ENCODE measurements around the gene ATP6AP2. TPM values are rescaled to one million over a fixed set of nuclear protein-coding genes. Genes with fewer than 3 reads are reported as not detected.

The ATP6AP2 gene
- total RNA-seq, 1 experiment from 2014 or later: 36.4 TPM

DNA sequence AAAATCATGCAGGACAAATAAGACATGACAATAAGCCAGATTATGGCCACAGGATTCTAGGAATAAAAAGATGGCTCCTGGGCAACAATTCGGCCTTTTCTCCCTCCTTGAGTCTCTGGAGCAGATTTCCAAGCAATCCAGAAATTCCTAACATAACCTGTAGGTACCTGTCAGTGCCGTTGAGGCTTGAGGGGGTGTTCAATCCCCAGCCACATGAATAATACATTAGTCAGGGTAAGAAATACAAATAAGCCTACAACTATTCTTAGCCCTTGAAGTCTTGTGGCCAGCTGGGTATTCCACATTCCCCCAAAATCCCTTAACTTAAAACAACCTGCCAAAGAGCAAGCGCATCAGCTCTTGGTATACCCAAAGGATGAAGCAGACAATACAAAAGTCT lies 56.9 kb downstream of the ATP6AP2 start:
- no peak for DNase-seq (ENCODE audit: low read depth)

DNA sequence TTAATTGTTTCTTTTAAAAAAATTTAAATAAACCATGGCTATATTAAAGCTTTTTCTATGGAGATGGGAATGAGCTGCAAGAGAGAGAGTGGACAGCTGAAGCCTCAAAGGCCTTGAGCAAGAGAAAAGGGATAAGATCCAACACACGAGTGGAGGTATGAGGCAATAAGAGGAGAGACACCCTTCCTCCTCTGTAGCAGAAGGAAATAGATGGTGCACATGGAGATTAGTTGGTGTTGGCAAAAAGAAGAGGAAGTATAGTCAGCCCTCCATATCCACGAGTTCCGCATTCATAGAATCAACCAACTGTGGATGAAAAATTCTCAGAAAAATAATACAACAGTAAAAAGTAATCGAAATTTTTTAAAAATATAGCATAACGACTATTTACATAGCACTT lies 63.4 kb downstream of the ATP6AP2 start:
- no peak for DNase-seq (ENCODE audit: low read depth)

GRCh38 chrX:40644821-40645358 lies 64.1 kb downstream of the ATP6AP2 start:
- DNase-seq (ENCODE audit: low read depth): peak; percentile 80

DNA sequence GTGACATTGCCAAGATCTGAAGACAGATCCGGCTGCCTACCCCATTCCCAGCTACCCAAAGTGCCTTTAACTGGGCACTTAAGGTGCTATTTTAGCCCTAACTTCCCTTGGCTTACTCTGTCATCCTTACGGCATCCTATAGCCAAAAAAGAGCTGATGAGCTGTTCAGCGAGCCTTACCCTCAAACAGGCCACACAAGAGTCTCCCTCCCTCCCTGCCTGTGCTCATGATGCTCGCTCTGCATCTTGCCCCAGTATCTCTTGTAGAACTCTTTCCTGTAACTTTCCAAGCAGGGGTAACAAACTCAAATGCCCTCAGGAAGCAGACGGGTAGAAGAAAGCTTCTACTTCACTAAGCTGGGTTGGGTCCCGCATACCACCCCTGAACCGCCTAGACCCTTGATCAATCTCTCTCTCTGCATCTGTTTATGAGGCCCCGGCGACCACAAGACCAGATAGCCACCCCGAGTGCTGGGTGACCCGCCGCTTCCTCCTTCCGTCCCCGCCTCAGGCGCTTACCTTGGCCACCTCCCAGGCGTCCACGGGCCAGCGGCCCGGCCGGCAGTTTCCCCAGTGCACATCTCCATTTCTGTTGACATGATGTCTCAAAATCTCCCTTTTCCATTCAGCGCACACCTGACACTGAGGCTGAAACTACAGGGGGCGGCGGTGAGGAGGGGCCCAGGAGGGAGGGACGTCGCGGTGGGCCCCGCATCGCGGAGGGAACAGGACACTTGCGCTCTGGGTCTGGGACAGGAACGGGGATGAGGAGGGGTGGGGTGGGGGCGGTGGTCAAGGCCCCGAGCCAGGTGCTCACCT lies 65.9 kb downstream of the ATP6AP2 start:
- DNase-seq (ENCODE audit: low read depth): peak; percentile 3

- peak; percentile 84 for DNase-seq (ENCODE audit: low read depth)
Observed at GRCh38 chrX:40647307-40648197, 66.8 kb downstream of the ATP6AP2 start, which contains the start of gene CXorf38. Gene CXorf38, minus strand, starts transcription at chrX:40647561. Its CDS starts 41 bp downstream, at chrX:40647520.

DNA sequence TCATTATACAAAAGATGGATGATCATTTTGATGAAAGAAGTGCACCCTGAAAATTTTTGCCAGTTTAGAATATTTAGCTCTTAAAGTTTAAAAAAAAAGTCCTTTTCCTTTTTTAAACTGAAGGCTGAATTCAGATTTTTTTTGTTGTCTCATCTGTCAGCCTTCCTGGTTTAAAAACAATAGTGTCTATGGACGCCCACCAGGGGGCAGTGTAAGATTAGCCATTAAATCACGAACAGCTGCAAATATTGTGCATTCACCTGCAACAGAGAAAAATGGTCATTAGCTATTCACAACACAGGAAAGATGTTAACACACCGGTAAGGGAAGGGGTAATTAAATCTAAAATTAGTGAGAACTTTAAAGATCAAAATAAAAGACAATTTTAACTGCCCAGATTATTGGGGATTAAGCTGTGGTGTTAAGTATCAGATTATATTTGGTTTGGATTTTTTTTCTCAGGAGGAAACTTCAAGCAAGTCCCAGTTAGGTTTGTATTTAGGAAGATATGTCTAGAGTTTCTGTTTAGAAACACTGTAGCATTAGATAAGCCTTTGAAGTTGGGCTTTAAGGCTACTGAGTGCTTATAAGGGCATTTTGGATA lies 71.0 kb downstream of the ATP6AP2 start:
- peak; percentile 29 for DNase-seq (ENCODE audit: low read depth)

DNA sequence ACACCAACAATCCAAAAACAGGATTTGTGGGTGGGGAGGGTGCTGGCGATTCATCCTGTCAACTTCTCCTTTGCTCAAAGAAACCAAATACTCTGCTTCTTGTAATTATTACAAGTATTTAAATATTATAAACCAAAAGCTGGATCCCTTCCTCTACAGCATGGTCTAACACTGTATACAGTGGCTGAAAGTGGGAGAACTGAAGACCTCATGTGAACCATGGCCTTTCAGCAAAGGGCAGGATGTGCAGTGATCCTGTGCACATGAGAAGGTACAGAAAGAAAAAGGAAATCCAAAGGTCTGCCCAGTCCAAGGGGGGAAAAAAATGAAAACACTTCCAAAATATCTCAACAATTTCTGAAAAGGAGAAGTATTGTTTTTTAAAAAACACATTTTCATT lies 71.9 kb downstream of the ATP6AP2 start:
- no peak for DNase-seq (ENCODE audit: low read depth)

DNA sequence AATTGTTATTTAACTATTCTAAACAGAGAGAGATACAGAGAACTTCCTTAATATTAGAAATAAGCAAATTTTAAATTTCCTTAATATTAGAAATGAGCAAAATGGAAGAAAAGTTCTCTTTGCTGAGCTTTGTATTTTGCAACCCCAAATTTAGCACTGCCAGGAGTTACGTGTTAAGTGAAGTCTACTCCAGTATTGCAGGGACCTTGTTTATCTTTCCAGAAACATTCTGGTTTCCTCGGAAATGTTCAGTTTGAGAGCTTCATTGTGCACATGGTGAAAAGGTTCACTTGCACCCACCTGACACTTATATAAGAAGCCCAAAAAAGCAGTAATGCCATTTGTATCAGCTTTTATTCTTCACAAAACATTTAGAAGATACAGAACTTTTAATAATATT lies 72.8 kb downstream of the ATP6AP2 start:
- no peak for DNase-seq (ENCODE audit: low read depth)

Small RNA genes within 50 kb of the gene (small RNA-seq; reads per million reads assigned to genes)
- not detected for gene RNU7-164P

Other genes starting within 250 kb of the ATP6AP2 start
- gene MPC1L, start 42.5 kb downstream of the ATP6AP2 start, total RNA-seq (2014; rRNA removed; shearing (Covaris generic)): not detected in 2 replicates
- 11.6 and 11.9 TPM in 2 replicates for gene CXorf38, start 66.6 kb downstream of the ATP6AP2 start, total RNA-seq (2014; rRNA removed; shearing (Covaris generic))
- gene MED14, start 154.6 kb downstream of the ATP6AP2 start, total RNA-seq (2014; rRNA removed; shearing (Covaris generic)): 13.3 and 29.8 TPM in 2 replicates